ENCODE data around the gene ABCD1. TPM values are rescaled to one million over a fixed set of nuclear protein-coding genes. Genes with fewer than 3 reads are reported as not detected.
A peak's percentile ranks its signal among the peaks of the same experiment; 100 is the strongest.

Gene ABCD1
- total RNA-seq, 1 donor from 2014 or later = 27.2 TPM

DNA sequence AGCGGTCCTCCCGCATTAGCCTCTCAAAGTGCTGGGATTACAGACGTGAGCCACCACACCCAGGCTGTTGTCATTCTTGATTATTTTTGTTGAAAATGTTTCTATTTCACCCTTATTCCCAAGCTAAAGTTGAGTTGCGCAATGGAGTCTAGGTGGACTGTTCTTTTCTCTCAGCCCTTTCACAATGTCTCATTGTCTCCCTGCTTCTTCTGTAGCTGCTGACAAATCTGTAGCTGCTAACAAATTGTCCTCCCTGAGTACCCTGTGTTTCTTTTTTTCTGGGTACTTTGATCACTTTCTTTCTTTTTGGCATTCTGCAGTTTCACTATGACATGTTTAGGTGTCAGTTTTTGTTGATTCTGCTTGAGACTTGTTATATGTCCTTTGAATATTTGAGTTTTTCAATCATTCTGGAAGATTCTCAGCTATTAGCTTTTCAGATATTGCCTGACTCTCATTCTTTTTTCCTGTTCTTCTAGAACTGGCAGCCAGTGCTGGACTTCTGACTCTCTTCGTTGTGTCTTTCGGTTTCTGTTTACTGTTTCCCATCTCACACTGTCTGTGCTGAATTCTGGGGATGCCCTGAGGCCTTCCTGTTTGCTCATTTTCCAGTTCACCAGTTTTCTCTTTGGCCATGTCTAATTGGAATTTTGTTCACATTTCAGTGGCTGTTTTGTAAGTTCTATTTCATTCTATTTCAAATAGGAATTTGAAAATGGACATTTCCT is 6.6 kb downstream of the ABCD1 start:
- peak; percentile 23 for FAIRE-seq

DNA sequence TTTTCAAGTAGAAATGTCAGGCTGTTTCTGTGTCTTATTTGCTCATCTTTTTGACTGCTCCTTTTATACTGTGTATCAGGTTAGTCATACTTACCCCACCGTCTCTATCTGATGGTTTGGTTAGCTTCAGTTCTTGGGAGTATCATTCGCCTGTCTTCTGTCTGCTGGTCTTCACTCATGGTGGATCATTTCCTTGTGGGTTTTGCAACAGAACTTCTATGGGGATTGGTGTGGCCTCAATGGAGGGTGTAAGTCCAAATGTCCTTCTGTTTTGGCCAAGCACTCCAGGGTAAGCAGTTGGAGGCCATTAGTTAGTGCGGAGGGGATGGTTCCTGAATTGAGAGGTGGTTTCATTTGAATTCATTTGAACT is 7.2 kb downstream of the ABCD1 start:
- H3K4me1 Mint-ChIP-seq (ENCODE audit: low read depth, unreplicated experiment) = peaks cover 3% of the 10 kb centered on the region
- Histone ChIP-seq H3K79me2 (ENCODE audit: insufficient read depth, low read length) (no peaks in the 10 kb centered on the region), H4K20me1 (ENCODE audit: insufficient read depth, low read length) (peaks cover 4% of the 10 kb centered on the region), H3K4me1 (ENCODE audit: insufficient read depth, low read length) (peaks cover 11% of the 10 kb centered on the region), H3K27ac (ENCODE audit: low read depth, low read length) (no peak overlapping the region), H3K4me3 (ENCODE audit: insufficient read depth, low read depth, low read length) (no peak overlapping the region), H3K9me3 (ENCODE audit: insufficient read depth, low read depth, low read length) (no peaks in the 10 kb centered on the region), H3K9ac (ENCODE audit: low read length) (no peak overlapping the region), H2AFZ (ENCODE audit: low read depth, low read length) (no peak overlapping the region), H3K36me3 (ENCODE audit: insufficient read depth, low read length) (no peaks in the 10 kb centered on the region), H3K4me2 (ENCODE audit: low read length) (no peak overlapping the region), H3K27me3 (ENCODE audit: insufficient read depth, low read length) (no peaks in the 10 kb centered on the region)
- H3K4me3 Mint-ChIP-seq (ENCODE audit: unreplicated experiment) = no peak overlapping the region
- H3K27me3 Mint-ChIP-seq (ENCODE audit: low read depth, unreplicated experiment) = no peaks in the 10 kb centered on the region
- no peak for TF ChIP-seq EZH2 (IDR thresholded peaks at IDR 0.05; ENCODE audit: insufficient read depth, low read length)
- TF ChIP-seq, protein P1, sequence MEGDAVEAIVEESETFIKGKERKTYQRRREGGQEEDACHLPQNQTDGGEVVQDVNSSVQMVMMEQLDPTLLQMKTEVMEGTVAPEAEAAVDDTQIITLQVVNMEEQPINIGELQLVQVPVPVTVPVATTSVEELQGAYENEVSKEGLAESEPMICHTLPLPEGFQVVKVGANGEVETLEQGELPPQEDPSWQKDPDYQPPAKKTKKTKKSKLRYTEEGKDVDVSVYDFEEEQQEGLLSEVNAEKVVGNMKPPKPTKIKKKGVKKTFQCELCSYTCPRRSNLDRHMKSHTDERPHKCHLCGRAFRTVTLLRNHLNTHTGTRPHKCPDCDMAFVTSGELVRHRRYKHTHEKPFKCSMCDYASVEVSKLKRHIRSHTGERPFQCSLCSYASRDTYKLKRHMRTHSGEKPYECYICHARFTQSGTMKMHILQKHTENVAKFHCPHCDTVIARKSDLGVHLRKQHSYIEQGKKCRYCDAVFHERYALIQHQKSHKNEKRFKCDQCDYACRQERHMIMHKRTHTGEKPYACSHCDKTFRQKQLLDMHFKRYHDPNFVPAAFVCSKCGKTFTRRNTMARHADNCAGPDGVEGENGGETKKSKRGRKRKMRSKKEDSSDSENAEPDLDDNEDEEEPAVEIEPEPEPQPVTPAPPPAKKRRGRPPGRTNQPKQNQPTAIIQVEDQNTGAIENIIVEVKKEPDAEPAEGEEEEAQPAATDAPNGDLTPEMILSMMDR (IDR thresholded peaks at IDR 0.05; ENCODE audit: insufficient read depth, low read depth, low read length) = no peak
- H3K9me3 Mint-ChIP-seq (ENCODE audit: unreplicated experiment) = no peaks in the 10 kb centered on the region
- peak overlapping the region; percentile 55 for H3K27ac Mint-ChIP-seq (ENCODE audit: unreplicated experiment)
- FAIRE-seq (peak; percentile 43), DNase-seq (ENCODE audit: low read depth) (no peak)
- peaks cover 16% of the 10 kb centered on the region for H3K36me3 Mint-ChIP-seq (ENCODE audit: low read depth, unreplicated experiment)

More for the DNA sequence above, 6.6 kb downstream of the ABCD1 start:
- H3K36me3 Mint-ChIP-seq (ENCODE audit: low read depth, unreplicated experiment) = peaks cover 16% of the 10 kb centered on the region
- Histone ChIP-seq H3K4me1 (ENCODE audit: insufficient read depth, low read length) (peaks cover 16% of the 10 kb centered on the region), H3K27ac (ENCODE audit: low read depth, low read length) (no peak overlapping the region), H3K27me3 (ENCODE audit: insufficient read depth, low read length) (no peaks in the 10 kb centered on the region), H3K4me2 (ENCODE audit: low read length) (no peak overlapping the region), H3K36me3 (ENCODE audit: insufficient read depth, low read length) (no peaks in the 10 kb centered on the region), H4K20me1 (ENCODE audit: insufficient read depth, low read length) (peaks cover 4% of the 10 kb centered on the region), H3K9ac (ENCODE audit: low read length) (no peak overlapping the region), H3K4me3 (ENCODE audit: insufficient read depth, low read depth, low read length) (no peak overlapping the region), H3K9me3 (ENCODE audit: insufficient read depth, low read depth, low read length) (no peaks in the 10 kb centered on the region), H2AFZ (ENCODE audit: low read depth, low read length) (no peak overlapping the region), H3K79me2 (ENCODE audit: insufficient read depth, low read length) (no peaks in the 10 kb centered on the region)
- TF ChIP-seq EZH2 (IDR thresholded peaks at IDR 0.05; ENCODE audit: insufficient read depth, low read length) = no peak
- H3K27me3 Mint-ChIP-seq (ENCODE audit: low read depth, unreplicated experiment) = no peaks in the 10 kb centered on the region
- H3K4me1 Mint-ChIP-seq (ENCODE audit: low read depth, unreplicated experiment) = peaks cover 3% of the 10 kb centered on the region
- peak overlapping the region; percentile 2 for H3K27ac Mint-ChIP-seq (ENCODE audit: unreplicated experiment)
- H3K4me3 Mint-ChIP-seq (ENCODE audit: unreplicated experiment) = no peak overlapping the region
- H3K9me3 Mint-ChIP-seq (ENCODE audit: unreplicated experiment) = no peaks in the 10 kb centered on the region
- no peak for DNase-seq (ENCODE audit: low read depth)

DNA sequence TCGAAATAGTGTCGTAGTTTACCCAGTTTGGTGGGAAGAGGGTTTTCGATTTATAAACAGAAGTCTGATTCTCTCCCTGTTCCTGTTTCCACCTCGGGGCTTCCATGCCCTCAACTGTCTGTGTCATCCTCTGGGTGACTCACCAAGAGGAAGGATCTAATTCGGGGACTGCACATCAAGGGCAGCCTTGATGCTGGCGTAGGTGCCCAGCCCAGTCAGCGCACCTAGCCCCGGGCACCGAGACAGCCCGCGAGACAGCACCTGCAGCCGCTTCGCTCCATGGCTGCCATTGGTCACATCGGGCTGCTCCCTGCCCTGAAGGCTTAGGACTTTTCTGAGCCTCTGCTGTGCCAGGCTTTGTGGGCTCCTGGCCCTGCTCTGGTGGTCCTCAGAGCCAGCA is 7.7 kb downstream of the ABCD1 start:
- Histone ChIP-seq H3K4me2 (ENCODE audit: low read length) (no peak overlapping the region), H2AFZ (ENCODE audit: low read depth, low read length) (no peak overlapping the region), H4K20me1 (ENCODE audit: insufficient read depth, low read length) (peaks cover 4% of the 10 kb centered on the region), H3K9ac (ENCODE audit: low read length) (no peak overlapping the region), H3K79me2 (ENCODE audit: insufficient read depth, low read length) (no peaks in the 10 kb centered on the region), H3K4me3 (ENCODE audit: insufficient read depth, low read depth, low read length) (no peak overlapping the region), H3K36me3 (ENCODE audit: insufficient read depth, low read length) (no peaks in the 10 kb centered on the region), H3K27me3 (ENCODE audit: insufficient read depth, low read length) (no peaks in the 10 kb centered on the region), H3K9me3 (ENCODE audit: insufficient read depth, low read depth, low read length) (no peaks in the 10 kb centered on the region), H3K4me1 (ENCODE audit: insufficient read depth, low read length) (peaks cover 5% of the 10 kb centered on the region), H3K27ac (ENCODE audit: low read depth, low read length) (no peak overlapping the region)
- Mint-ChIP-seq H3K27ac (ENCODE audit: unreplicated experiment) (no peak overlapping the region), H3K4me3 (ENCODE audit: unreplicated experiment) (no peak overlapping the region), H3K4me1 (ENCODE audit: low read depth, unreplicated experiment) (peaks cover 3% of the 10 kb centered on the region), H3K9me3 (ENCODE audit: unreplicated experiment) (no peaks in the 10 kb centered on the region), H3K36me3 (ENCODE audit: low read depth, unreplicated experiment) (peaks cover 16% of the 10 kb centered on the region), H3K27me3 (ENCODE audit: low read depth, unreplicated experiment) (no peaks in the 10 kb centered on the region)
- TF ChIP-seq EZH2 (IDR thresholded peaks at IDR 0.05; ENCODE audit: insufficient read depth, low read length) = no peak
- TF ChIP-seq, protein P1 (IDR thresholded peaks at IDR 0.05; ENCODE audit: insufficient read depth, low read depth, low read length) = no peak
- no peak for FAIRE-seq
- DNase-seq (ENCODE audit: low read depth) = no peak

Measured in astrocyte (in vitro differentiated cells and primary cell).